ENCODE measurements around the gene BICDL2.

DNA sequence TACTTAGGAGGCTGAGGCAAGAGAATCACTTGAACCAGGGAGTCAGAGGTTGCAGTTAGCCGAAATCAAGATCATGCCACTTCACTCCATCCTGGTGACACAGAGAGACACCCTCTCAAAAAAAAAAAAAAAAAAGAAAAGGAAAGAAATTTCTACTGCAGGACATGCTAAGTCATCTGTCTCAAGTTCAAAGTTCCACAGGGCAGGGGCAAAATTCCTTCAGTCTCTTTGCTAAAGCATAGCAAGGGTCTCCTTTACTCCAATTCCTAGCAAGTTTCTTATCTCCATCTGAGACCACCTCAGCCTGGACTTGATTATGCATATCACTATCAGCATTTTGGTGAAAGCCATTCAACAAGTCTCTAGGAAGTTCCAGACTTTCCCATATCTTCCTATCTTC is 47.7 kb upstream of the BICDL2 start:
- TF ChIP-seq, protein P1, sequence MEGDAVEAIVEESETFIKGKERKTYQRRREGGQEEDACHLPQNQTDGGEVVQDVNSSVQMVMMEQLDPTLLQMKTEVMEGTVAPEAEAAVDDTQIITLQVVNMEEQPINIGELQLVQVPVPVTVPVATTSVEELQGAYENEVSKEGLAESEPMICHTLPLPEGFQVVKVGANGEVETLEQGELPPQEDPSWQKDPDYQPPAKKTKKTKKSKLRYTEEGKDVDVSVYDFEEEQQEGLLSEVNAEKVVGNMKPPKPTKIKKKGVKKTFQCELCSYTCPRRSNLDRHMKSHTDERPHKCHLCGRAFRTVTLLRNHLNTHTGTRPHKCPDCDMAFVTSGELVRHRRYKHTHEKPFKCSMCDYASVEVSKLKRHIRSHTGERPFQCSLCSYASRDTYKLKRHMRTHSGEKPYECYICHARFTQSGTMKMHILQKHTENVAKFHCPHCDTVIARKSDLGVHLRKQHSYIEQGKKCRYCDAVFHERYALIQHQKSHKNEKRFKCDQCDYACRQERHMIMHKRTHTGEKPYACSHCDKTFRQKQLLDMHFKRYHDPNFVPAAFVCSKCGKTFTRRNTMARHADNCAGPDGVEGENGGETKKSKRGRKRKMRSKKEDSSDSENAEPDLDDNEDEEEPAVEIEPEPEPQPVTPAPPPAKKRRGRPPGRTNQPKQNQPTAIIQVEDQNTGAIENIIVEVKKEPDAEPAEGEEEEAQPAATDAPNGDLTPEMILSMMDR (IDR thresholded peaks at IDR 0.05) = no peak
- TF ChIP-seq, protein P2, sequence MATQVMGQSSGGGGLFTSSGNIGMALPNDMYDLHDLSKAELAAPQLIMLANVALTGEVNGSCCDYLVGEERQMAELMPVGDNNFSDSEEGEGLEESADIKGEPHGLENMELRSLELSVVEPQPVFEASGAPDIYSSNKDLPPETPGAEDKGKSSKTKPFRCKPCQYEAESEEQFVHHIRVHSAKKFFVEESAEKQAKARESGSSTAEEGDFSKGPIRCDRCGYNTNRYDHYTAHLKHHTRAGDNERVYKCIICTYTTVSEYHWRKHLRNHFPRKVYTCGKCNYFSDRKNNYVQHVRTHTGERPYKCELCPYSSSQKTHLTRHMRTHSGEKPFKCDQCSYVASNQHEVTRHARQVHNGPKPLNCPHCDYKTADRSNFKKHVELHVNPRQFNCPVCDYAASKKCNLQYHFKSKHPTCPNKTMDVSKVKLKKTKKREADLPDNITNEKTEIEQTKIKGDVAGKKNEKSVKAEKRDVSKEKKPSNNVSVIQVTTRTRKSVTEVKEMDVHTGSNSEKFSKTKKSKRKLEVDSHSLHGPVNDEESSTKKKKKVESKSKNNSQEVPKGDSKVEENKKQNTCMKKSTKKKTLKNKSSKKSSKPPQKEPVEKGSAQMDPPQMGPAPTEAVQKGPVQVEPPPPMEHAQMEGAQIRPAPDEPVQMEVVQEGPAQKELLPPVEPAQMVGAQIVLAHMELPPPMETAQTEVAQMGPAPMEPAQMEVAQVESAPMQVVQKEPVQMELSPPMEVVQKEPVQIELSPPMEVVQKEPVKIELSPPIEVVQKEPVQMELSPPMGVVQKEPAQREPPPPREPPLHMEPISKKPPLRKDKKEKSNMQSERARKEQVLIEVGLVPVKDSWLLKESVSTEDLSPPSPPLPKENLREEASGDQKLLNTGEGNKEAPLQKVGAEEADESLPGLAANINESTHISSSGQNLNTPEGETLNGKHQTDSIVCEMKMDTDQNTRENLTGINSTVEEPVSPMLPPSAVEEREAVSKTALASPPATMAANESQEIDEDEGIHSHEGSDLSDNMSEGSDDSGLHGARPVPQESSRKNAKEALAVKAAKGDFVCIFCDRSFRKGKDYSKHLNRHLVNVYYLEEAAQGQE (IDR thresholded peaks at IDR 0.05) = no peak
- TF ChIP-seq, protein P3, sequence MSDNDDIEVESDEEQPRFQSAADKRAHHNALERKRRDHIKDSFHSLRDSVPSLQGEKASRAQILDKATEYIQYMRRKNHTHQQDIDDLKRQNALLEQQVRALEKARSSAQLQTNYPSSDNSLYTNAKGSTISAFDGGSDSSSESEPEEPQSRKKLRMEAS (IDR thresholded peaks at IDR 0.05) = no peak
- TF ChIP-seq ZSCAN20 (CRISPR knock-in tag; IDR thresholded peaks at IDR 0.05) (no peak), EP300 (IDR thresholded peaks at IDR 0.05) (no peak), SMC3 (IDR thresholded peaks at IDR 0.05) (no peak), BHLHE40 (IDR thresholded peaks at IDR 0.05; ENCODE audit: low read depth, low read length) (no peak), KDM1A (IDR thresholded peaks at IDR 0.05; ENCODE audit: low read depth) (no peak), EHMT2 (IDR thresholded peaks at IDR 0.05; ENCODE audit: low read depth) (no peak)
